Measurements from ENCODE around the gene METTL1. TPM values are rescaled to one million over a fixed set of nuclear protein-coding genes. Genes with fewer than 3 reads are reported as not detected.

Gene METTL1
- total and polyA plus RNA-seq, 9 of the 15 experiments (the other 6 are each of a cell fraction or from before 2014, with no cell fraction given) = 12.6 to 65.9 (median 39.2) TPM

GRCh38 chr12:57756406-57757341 lies 15.2 kb downstream of the METTL1 start (continued):
- TF ChIP-seq NRF1 (conservative IDR thresholded peaks at IDR 0.05 in 1 of 2, IDR thresholded peaks at IDR 0.05 in 1 of 2) (peak; percentile 26 to 47; a peak in 2 of 4 replicates), TFAP4 (CRISPR knock-in tag; IDR thresholded peaks at IDR 0.05; ENCODE audit: borderline replicate concordance) (peak; percentile 41; the same call in 1 of the 2 replicates), SMC3 (conservative IDR thresholded peaks at IDR 0.05; ENCODE audit: insufficient read depth, low read depth, low read length) (peak; percentile 66), KDM4B (IDR thresholded peaks at IDR 0.05; ENCODE audit: borderline replicate concordance in 2 of 2, low read depth in 1 of 2) (peak in 1 of 2 experiments; percentile 52; a peak in 1 of 4 replicates), XRCC4 (IDR thresholded peaks at IDR 0.05; ENCODE audit: extremely low read depth, insufficient read depth, insufficient read length) (no peak), JUN (IDR thresholded peaks at IDR 0.05; ENCODE audit: borderline replicate concordance, low read depth, low read length) (0 out of 2 replicates have a peak, but pooled peaks have one; percentile 7), JUN (CRISPR knock-in tag; IDR thresholded peaks at IDR 0.05; ENCODE audit: borderline replicate concordance) (no peak), RAD21 (CRISPR knock-in tag; conservative IDR thresholded peaks at IDR 0.05 in 1 of 2, IDR thresholded peaks at IDR 0.05 in 1 of 2) (peak; percentile 38 to 64), ZNF830 (CRISPR knock-in tag; IDR thresholded peaks at IDR 0.05) (no peak), STAG1 (CRISPR knock-in tag; IDR thresholded peaks at IDR 0.05; ENCODE audit: borderline replicate concordance) (peak; percentile 20; the same call in 1 of the 2 replicates), ZBTB2 (IDR thresholded peaks at IDR 0.05) (0 out of 2 replicates have a peak, but pooled peaks have one; percentile 20), CTCF (IDR thresholded peaks at IDR 0.05 in 2 of 3, conservative IDR thresholded peaks at IDR 0.05 in 1 of 3; ENCODE audit: insufficient read depth in 2 of 3, low read depth in 1 of 3, low read length in 3 of 3) (peak; percentile 81 to 93 (median 87)), CREM (IDR thresholded peaks at IDR 0.05; ENCODE audit: low read depth) (peak; percentile 65), NBN (IDR thresholded peaks at IDR 0.05; ENCODE audit: low read depth) (peak; percentile 44; the same call in 1 of the 2 replicates), FOXP1 (CRISPR knock-in tag; IDR thresholded peaks at IDR 0.05) (no peak), TGIF2 (CRISPR knock-in tag; IDR thresholded peaks at IDR 0.05) (no peak), TBP (optimal IDR thresholded peaks at IDR 0.05; ENCODE audit: low read depth, low read length) (peak; percentile 16), KDM1A (IDR thresholded peaks at IDR 0.05) (0 out of 4 replicates have a peak, but pooled peaks of 1 of the 2 experiments have one; percentile 16), ATF6 (CRISPR knock-in tag; IDR thresholded peaks at IDR 0.05) (no peak)

Measured in K562 (cell line).